IPS DF 19.7 (cell line): ENCODE results near the gene TNNT2.

Source experiments
- DNase-seq: peaks from one replicate; pipeline ENCODE4 v3.0.0-alpha.2; 2013; ENCODE audit warnings: low read depth, low spot score

The TNNT2 gene

DNA sequence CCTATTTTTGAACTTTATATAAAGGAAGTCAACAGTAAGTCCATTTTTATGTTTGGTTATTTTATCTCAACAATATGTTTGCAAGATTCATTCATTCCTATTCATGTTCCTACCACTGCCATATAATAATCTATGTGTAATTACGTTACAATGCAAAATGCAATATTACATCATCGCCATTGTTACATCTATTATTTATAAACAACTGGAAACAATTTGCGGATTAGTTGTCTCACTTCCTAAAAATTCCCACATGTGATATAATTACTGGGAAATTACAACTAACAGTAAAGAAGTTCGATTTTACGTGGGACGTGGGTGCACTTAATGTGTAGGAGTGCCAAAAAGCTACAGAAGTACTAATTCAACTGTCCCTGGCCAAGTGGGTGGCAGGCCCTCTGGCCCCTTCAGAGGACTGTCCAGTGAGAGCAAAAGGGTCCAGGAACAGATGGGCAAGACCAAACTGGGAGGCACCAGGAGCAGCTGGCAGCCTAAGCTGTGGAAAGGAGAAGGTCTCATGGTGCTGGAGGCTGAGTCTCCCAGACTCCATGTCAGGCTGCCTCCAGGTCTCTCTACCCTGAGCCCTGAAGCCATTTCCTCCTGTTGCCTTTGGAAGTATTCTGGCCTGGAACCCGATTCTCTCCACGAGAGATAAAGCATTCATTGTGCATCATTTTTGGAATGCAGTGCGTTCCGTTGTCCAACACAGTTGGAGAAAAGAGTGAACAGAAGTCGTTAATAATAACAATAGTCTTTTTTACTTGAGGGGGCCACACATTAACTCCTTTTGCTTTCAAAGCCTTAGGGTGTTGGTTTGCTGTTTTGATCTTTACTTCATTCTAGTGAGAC lies 42.9 kb downstream of the TNNT2 start:
- DNase-seq: no peak

DNA sequence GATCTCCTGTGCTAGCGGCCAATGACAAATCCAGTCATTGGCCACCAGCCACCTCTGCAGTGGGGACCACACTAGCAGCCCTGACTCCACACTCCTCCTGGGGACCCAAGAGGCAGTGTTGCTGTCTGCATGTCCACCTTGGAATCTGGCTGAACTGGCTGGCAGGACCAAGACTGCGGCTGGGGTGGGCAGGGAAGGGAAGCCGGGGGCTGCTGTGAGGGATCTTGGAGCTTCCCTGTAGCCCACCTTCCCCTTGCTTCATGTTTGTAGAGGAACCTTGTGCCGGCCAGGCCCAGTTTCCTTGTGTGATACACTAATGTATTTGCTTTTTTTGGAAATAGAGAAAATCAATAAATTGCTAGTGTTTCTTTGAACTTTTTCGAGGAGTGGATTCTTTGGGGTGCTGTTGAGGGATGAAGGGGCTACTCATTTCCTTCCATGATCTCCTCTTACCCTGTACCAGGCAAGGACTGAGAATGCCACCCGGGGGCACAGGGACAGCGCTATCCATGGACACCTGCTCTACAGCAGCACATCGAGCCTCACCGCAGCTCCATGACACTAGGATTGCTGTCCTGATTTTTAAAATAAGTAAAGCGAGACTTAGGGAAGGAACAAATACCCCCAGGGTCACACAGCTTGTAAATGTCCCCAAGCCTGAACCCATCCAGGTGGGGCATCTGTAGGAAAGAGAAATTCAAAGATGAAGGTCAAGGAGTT lies 44.7 kb downstream of the TNNT2 start:
- no peak for DNase-seq

GRCh38 chr1:201332021-201332420 lies 45.5 kb downstream of the TNNT2 start:
- DNase-seq: no peak

DNA sequence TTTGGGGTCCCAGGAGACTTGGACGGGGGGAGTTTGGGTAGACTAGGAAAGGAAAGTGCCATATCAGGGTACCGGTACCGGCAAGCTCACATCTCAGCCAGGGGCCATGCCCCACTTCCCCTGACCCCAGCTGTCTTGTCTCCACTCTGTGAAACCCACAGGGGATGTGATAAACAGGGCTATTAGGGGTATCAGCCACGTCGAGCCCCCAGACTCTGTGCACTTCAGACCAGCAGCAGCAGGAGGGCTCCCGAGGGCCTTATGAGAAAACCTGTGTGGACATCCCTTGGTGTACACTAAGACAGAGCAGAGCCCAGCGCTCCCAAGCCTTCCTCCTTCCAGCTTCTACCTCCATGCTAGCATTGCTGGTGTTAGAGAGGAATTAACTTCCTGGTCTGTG lies 46.3 kb downstream of the TNNT2 start:
- no peak for DNase-seq

- DNase-seq: no peak
Measured at GRCh38 chr1:201330541-201330940, 46.9 kb downstream of the TNNT2 start.

- DNase-seq: no peak
Measured at GRCh38 chr1:201329801-201330200, 47.7 kb downstream of the TNNT2 start.

- DNase-seq: no peak
Measured at GRCh38 chr1:201329286-201329685, 48.2 kb downstream of the TNNT2 start.

DNA sequence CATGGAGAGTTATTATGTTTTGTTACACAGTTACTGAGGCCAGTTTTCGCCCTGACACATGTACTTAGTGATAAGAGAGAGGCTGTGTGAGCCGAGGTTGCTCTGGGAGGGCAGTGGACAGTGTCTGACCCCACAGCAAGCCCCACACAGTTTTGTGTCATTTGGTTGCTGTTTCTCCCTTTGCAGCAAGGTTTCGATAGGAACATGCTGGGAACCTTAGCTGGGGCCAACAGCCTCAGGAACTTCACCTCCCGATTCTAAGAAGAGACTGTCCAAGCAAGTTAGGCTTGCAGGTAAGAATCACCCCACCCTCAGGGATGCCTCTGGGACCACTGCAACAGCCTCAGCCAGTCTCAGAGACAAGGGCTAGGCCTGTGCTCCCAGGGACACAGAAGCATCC lies 48.9 kb downstream of the TNNT2 start:
- DNase-seq: no peak

DNA sequence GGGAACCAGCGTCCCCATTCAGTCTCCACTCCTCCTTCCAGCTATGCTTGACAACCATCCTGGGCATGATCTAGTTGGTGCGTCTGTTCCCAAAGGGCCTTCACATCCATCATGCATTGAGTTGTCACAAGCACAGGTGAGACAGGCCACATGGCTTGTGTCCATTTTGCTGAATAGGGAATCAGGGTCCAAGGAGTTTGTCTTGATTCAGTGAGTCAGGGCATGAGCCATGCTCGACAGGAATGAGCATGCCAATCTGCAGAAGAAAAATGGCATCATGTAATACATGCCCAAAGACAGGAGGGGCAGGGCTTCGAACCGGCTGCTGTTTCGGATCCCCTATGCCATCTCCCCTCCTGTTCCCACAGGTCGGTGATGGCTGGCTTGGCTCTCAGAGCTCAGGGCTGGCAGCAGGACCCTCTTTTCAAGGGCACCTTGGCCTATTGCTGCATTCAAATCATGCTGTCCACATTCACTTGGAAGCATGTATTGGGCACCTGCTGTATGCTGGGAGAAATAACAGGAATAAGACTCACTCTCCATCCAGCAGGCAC lies 49.7 kb downstream of the TNNT2 start:
- no peak for DNase-seq

GRCh38 chr1:201326710-201327109 lies 50.8 kb downstream of the TNNT2 start:
- DNase-seq: no peak

- DNase-seq: no peak
Measured at GRCh38 chr1:201325678-201326060, 51.8 kb downstream of the TNNT2 start.

DNA sequence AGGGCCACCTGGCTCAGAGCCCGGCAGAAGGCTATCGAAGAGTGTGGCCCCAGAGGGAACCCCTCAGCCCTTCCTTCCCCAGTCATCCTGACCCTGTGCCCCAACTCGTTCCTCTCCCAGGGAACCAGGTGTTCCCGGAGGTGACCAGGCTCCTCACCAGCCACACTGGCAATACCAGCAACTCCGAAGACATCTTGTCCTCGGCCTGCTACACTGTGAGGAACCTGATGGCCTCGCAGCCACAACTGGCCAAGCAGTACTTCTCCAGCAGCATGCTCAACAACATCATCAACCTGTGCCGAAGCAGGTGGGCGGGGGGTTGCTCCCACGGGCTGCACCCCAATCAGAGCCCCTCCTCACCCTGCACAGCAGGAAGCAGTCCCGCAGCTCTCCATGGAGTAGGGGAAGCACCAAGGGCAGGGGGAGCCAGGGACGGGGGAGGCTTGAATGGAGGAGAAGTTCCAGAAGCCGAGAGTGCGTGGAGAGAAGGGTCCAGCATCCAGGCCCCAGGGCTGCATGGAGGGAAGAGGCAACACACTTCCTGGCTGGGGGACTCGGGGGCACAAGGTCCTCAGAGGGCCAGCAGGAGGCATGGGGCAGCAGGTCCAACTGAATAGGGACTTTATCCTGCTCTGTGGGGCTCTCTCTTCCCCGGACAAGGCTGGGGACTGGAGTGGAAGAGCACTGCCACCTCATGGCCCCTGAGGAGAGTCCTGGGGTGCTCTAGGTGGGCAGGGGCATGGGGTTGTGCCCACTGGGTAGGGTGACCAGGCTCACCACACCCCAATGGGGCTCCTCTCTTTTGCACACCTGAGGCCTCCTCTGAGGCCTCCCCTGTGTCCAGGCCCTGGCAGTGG lies 52.4 kb downstream of the TNNT2 start:
- DNase-seq: no peak

DNA sequence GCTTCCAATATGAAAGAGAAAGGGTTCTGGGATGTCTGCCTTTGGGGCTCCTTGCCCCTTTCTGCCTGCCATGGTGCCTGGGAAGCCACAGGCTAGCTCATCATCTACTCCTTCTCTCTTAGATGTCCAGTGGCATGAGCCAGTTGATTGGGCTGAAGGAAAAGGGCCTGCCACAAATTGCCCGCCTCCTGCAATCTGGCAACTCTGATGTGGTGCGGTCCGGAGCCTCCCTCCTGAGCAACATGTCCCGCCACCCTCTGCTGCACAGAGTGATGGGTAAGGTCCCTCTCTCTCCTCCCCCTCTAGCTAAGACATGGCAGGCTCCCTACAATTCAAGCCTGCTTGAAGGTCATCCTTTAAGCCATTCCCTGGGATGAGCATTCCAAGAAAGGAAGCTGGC lies 53.2 kb downstream of the TNNT2 start:
- DNase-seq: no peak

GRCh38 chr1:201322653-201323510 lies 54.6 kb downstream of the TNNT2 start:
- no peak for DNase-seq

GRCh38 chr1:201321826-201322390 lies 55.6 kb downstream of the TNNT2 start:
- no peak for DNase-seq

DNA sequence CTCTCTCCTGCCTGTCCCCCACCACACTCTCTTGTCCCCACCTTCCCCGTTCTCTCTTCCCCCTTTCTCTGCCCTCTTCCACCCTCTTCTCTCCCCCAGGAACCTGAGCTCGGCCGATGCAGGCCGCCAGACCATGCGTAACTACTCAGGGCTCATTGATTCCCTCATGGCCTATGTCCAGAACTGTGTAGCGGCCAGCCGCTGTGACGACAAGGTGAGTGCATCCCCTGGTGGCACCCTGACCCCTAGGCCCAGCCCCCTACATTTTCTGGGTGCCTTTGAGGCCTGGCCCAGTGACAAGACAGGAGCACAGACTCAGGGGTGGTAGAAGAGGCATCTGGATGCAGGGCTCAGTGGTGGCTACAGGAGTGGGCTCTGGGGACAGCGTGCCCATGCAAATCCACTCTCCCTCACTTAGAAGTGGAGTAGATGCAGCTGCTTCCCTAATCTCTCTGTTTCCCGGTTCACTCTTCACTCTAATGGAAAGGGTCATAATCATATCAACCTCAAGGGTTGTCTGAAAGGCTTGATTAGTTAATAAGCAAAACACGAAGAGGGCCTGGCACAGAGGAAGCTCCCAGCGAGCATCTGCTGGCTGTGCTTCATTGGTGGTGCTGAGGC lies 57.2 kb downstream of the TNNT2 start:
- no peak for DNase-seq

GRCh38 chr1:201319631-201320030 lies 57.8 kb downstream of the TNNT2 start:
- DNase-seq: no peak

GRCh38 chr1:201318504-201319340 lies 58.8 kb downstream of the TNNT2 start:
- no peak for DNase-seq

DNA sequence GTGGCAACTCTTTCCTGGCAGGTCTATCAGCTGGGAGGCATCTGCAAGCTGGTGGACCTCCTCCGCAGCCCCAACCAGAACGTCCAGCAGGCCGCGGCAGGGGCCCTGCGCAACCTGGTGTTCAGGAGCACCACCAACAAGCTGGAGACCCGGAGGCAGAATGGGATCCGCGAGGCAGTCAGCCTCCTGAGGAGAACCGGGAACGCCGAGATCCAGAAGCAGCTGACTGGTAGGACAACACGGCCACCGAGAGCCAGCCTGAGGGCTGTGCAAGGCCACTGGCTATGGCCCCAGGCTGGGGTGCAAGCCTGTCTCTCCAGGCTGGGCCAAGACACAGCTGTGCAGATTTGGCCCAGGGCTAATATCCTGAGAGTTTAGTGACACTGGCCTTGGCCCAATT lies 59.9 kb downstream of the TNNT2 start:
- no peak for DNase-seq
